Natural killer cell (primary cell): Measurements from ENCODE around the gene MGME1. TPM values are rescaled to one million over a fixed set of nuclear protein-coding genes. Genes with fewer than 3 reads are reported as not detected.

Source experiments
- ATAC-seq, 3 donors: fragments of 150-1000 bp in 2 of 3; fragments of 200-7000 bp in 1 of 3; cut with Tn5 transposase; 1 replicate in 1 of 3; 2 replicates in 2 of 3; pipeline ENCODE4 v1.10.0; 2021; ENCODE audit warnings: mild to moderate bottlenecking in 2 of 3, moderate library complexity in 2 of 3
- DNase-seq, 2 donors: peaks; one replicate each; pipeline versions ENCODE4 v3.0.0 to v3.0.0-alpha.2; 2013 to 2021; ENCODE audit warnings: mixed read lengths in 1 of 2
- H3K27ac ChIP-seq: one replicate; pipeline ENCODE4 v1.5.1; 2013; ENCODE audit warnings: mild to moderate bottlenecking, low read length
- H3K27me3 ChIP-seq: one replicate; pipeline ENCODE4 v1.6.1; 2013; ENCODE audit warnings: low read length; ENCODE audit not compliant: control insufficient read depth, insufficient read depth
- H3K36me3 ChIP-seq: one replicate; pipeline ENCODE4 v1.6.1; 2013; ENCODE audit warnings: low read length; ENCODE audit not compliant: control insufficient read depth, insufficient read depth
- H3K4me1 ChIP-seq: one replicate; pipeline ENCODE4 v1.6.1; 2013; ENCODE audit warnings: low read length; ENCODE audit not compliant: control insufficient read depth, insufficient read depth
- H3K4me3 ChIP-seq: one replicate; pipeline ENCODE4 v1.5.1; 2013; ENCODE audit warnings: low read length
- H3K9me3 ChIP-seq: one replicate; pipeline ENCODE4 v1.6.1; 2013; ENCODE audit warnings: low read length; ENCODE audit not compliant: control insufficient read depth, insufficient read depth
- H3K27ac Mint-ChIP-seq, 2 donors: one replicate each; pipeline ENCODE4 v1.8.0; 2022; ENCODE audit warnings: mild to moderate bottlenecking in 2 of 2, mixed read lengths in 2 of 2, moderate library complexity in 1 of 2
- H3K27me3 Mint-ChIP-seq, 2 donors: one replicate each; pipeline ENCODE4 v1.8.0; 2022; ENCODE audit warnings: low read depth in 2 of 2, mixed read lengths in 2 of 2
- H3K36me3 Mint-ChIP-seq: one replicate; pipeline ENCODE4 v1.8.0; 2022; ENCODE audit warnings: mixed read lengths
- H3K4me1 Mint-ChIP-seq, 2 donors: one replicate each; pipeline ENCODE4 v1.8.0; 2022; ENCODE audit warnings: mixed read lengths in 2 of 2
- H3K4me3 Mint-ChIP-seq: one replicate; pipeline ENCODE4 v1.8.0; 2022; ENCODE audit warnings: mild to moderate bottlenecking, moderate library complexity, mixed read lengths
- H3K9me3 Mint-ChIP-seq, 2 donors: one replicate each; pipeline ENCODE4 v1.8.0; 2022; ENCODE audit warnings: mixed read lengths in 2 of 2
- CTCF ChIP-seq: fragments of 200-600 bp; IDR thresholded peaks from one replicate; pipeline ENCODE4 v1.8.0; 2022; ENCODE audit warnings: antibody characterized with exemption
- WGBS: methylation state at CpG from one replicate; pipeline ENCODE4 v1.1.7; 2013; ENCODE audit warnings: missing lambda C conversion rate; ENCODE audit not compliant: insufficient coverage; 5-methylcytosine and 5-hydroxymethylcytosine counted together
- intact Hi-C: fragments of 100-400 bp; cut with micrococcal nuclease; formaldehyde crosslinking; loops from one replicate; pipeline ENCODE4 v1.14.2; 2022
- total RNA-seq, 4 donors: library from RNA; stranded (reverse); fragments of 120-200 nt in 1 of 4; gene quantifications; one replicate each; pipeline versions ENCODE4 v1.2.3 to v1.2.4, GENCODE V29; 2013 to 2022

The MGME1 gene
- total RNA-seq, 3 donors from 2014 or later (not counting 1 experiment from before 2014, with no cell fraction given), result 10.3 to 25.1 (median 13.0) TPM

GRCh38 chr20:17941826-17942196, 27.0 kb upstream of the MGME1 start:
- no peak for ATAC-seq
- Histone ChIP-seq H3K36me3 (peaks cover 49% of the 10 kb centered on the region), H3K9me3 (no peaks in the 10 kb centered on the region), H3K27ac (no peak overlapping the region), H3K4me1 (peaks cover 17% of the 10 kb centered on the region), H3K4me3 (no peak overlapping the region), H3K27me3 (no peaks in the 10 kb centered on the region)
- intact Hi-C loops, result no loop called here
- no peaks in the 10 kb centered on the region for H3K27me3 Mint-ChIP-seq
- no peaks in the 10 kb centered on the region for H3K9me3 Mint-ChIP-seq
- TF ChIP-seq CTCF, result no peak
- peaks cover 5 to 18% of the 10 kb centered on the region in 2 donors for H3K4me1 Mint-ChIP-seq
- WGBS, result 93% methylated on average over 2 of the region's 3 CpGs
- no peak for DNase-seq
- H3K36me3 Mint-ChIP-seq, result peaks cover 29% of the 10 kb centered on the region
- H3K27ac Mint-ChIP-seq, result peak overlapping the region in 1 of 2 donors; percentile 76
- no peak overlapping the region for H3K4me3 Mint-ChIP-seq

- intact Hi-C loops, result no loop called here
- Mint-ChIP-seq H3K4me3 (no peak overlapping the region), H3K27ac (peak overlapping the region; percentile 14 to 15), H3K27me3 (no peaks in the 10 kb centered on the region), H3K36me3 (peaks cover 32% of the 10 kb centered on the region), H3K4me1 (peaks cover 5 to 18% of the 10 kb centered on the region in 2 donors), H3K9me3 (no peaks in the 10 kb centered on the region)
- Histone ChIP-seq H3K9me3 (no peaks in the 10 kb centered on the region), H3K27ac (no peak overlapping the region), H3K36me3 (peaks cover 64% of the 10 kb centered on the region), H3K4me1 (peaks cover 14% of the 10 kb centered on the region), H3K27me3 (no peaks in the 10 kb centered on the region), H3K4me3 (no peak overlapping the region)
- DNase-seq (no peak), ATAC-seq (no peak)
- 44% methylated on average over 2 of the region's 3 CpGs for WGBS
- no peak for TF ChIP-seq CTCF
These were observed 25.5 kb upstream of the MGME1 start for GRCh38 chr20:17943343-17943742.

DNA sequence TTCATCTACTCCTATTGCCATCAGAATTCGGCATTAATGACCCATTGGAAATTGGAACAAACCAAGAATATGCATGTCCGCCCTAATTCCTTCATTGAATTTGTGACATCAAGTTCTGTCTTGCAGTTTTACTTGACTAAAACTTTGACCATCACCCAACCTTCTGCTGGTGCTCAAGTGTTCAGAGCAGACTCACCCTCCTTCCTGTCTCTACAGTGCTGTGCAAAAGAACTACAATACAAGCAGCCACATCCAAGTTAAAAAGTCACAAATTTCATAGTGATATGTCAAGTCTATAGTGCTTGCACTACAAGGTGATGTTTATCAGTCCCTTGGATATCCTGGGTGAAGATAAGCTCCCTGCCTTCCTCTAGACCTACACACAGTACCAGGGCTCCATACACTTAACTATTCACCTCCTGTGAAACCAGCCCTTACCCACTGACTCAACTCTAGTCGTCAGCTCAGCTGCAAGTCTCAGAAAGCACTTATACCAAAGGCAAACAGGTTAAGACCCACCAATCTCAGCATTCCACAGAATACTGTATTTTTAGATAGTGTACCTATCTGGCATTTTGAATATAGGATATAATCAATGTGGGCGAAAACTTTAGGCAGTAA, 23.9 kb upstream of the MGME1 start:
- H3K4me3 Mint-ChIP-seq, result no peak overlapping the region
- peaks cover 0 to 7% of the 10 kb centered on the region in 2 donors for H3K4me1 Mint-ChIP-seq
- peak overlapping the region; percentile 8 to 27 for H3K27ac Mint-ChIP-seq
- Histone ChIP-seq H3K27me3 (no peaks in the 10 kb centered on the region), H3K36me3 (peaks cover 80% of the 10 kb centered on the region), H3K27ac (no peak overlapping the region), H3K4me1 (no peaks in the 10 kb centered on the region), H3K4me3 (no peak overlapping the region), H3K9me3 (no peaks in the 10 kb centered on the region)
- no peaks in the 10 kb centered on the region for H3K9me3 Mint-ChIP-seq
- ATAC-seq (no peak), DNase-seq (no peak)
- TF ChIP-seq CTCF, result no peak
- H3K36me3 Mint-ChIP-seq, result peaks cover 45% of the 10 kb centered on the region
- 98% methylated on average over 2 of the region's 4 CpGs for WGBS
- H3K27me3 Mint-ChIP-seq, result no peaks in the 10 kb centered on the region
- intact Hi-C loops, result no loop called here

- no peaks in the 10 kb centered on the region for H3K9me3 Mint-ChIP-seq
- H3K36me3 Mint-ChIP-seq, result peaks cover 45% of the 10 kb centered on the region
- H3K4me1 Mint-ChIP-seq, result peaks cover 0 to 7% of the 10 kb centered on the region in 2 donors
- H3K27ac Mint-ChIP-seq, result peak overlapping the region in 1 of 2 donors; percentile 65
- H3K4me1 ChIP-seq, result no peaks in the 10 kb centered on the region
- peaks cover 91% of the 10 kb centered on the region for H3K36me3 ChIP-seq
- H3K27me3 Mint-ChIP-seq, result no peaks in the 10 kb centered on the region
- TF ChIP-seq CTCF, result no peak
- intact Hi-C loops, result no loop called here
- no peak overlapping the region for H3K27ac ChIP-seq
- no peaks in the 10 kb centered on the region for H3K27me3 ChIP-seq
- H3K4me3 ChIP-seq, result no peak overlapping the region
- WGBS, result 94% methylated on average over 5 of the region's 5 CpGs
- ATAC-seq, result no peak
- no peak for DNase-seq
- H3K4me3 Mint-ChIP-seq, result no peak overlapping the region
- no peaks in the 10 kb centered on the region for H3K9me3 ChIP-seq
These were observed 22.8 kb upstream of the MGME1 start for GRCh38 chr20:17946040-17946439.
